ENCODE measurements around the gene MAP3K3.

DNA sequence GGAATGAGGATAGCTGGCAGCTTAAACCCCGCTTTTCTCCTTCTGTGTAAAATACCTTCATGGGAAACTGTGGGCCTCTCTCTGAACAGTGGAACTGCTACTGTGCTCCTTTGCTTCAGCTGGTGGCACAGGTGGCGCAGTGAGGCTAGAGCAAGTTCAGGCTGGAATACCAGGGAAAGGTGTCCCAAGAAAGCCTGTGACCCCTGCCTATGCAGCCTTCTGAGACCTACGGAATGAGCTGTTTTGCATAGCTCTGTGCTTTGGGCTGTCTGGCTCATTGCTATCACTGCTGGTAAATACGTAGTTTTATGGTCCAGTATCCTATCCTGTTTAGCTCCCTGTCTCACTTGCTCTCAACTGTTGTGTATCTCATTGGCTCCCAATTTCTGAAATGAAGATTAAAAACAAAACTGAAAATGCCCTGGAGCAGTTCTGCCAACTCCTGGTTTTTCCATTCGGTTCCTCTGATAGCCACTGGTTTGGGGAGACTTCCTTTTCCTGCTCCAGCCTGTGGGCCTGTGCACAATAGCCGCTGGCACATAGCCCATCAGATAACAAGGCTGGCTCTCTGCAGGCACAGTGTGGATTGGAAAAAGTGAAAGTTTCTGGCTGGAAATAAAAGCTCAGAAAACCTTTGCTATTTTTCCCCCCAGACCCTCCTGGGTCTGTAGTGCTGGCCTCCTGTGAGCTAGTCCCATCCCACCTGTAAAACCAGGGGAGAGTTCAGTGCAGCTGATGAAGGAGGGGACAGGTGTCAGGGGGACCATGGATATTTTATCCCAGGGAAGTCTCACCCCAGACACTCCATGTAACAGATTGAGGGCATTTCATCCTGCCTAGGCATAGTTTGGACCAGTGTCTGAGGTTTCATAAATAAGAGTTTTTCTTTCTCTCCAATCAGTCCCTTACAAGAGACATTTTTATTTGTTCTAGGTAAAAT, 53.7 kb downstream of the MAP3K3 start:
- TF ChIP-seq FOXK2 (IDR thresholded peaks at IDR 0.05) = no peak
- no peak for TF ChIP-seq TARDBP (IDR thresholded peaks at IDR 0.05)
- no peak for TF ChIP-seq SP1 (IDR thresholded peaks at IDR 0.05)
- no peak for TF ChIP-seq BHLHE40 (IDR thresholded peaks at IDR 0.05; ENCODE audit: borderline replicate concordance)
- TF ChIP-seq FOXA1 (IDR thresholded peaks at IDR 0.05) = no peak
- no peak for TF ChIP-seq ARNT (IDR thresholded peaks at IDR 0.05)
- no peak for TF ChIP-seq SUZ12 (IDR thresholded peaks at IDR 0.05)
- no peak for TF ChIP-seq LEF1 (IDR thresholded peaks at IDR 0.05; ENCODE audit: borderline replicate concordance)
- TF ChIP-seq FOXM1 (IDR thresholded peaks at IDR 0.05; ENCODE audit: borderline replicate concordance) = no peak
- TF ChIP-seq ELF4 (IDR thresholded peaks at IDR 0.05) = no peak

Measured in HEK293T (cell line).